Measurements from ENCODE around the gene CYP4B1.
"Not testable (repeated sequence)": the region's sequence is repeated elsewhere in the genome, so short reads cannot be mapped to it uniquely, and the experiment has no call there.

Gene CYP4B1

DNA sequence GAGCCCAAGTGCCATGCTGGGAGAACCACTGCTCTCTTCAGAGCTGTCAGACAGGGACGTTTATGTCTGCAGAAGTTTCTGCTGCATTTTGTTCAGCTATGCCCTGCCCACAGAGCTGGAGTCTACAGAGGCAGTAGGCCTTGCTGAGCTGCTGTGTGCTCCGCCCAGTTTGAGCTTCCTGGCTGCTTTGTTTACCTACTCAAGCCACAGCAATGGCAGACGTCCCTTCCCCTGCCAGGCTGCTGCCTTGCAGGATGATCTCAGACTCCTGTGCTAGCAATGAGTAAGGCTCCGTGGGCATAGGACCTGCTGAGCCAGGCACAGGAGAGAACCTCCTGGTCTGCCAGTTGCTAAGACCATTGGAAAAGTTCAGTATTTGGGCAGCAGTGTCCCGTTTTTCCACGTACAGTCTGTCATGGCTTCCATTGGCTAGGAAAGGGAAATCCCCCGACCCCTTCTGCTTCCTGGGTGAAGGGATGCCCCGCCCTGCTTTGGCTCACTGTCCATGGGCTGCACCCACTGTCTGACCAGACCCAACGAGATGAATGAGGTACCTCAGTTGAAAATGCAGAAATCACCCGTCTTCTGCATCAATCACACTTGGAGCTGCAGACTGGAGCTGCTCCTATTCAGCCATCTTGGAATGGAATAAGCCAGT, 31.9 kb downstream of the CYP4B1 start:
- WGBS (ENCODE audit: insufficient coverage, insufficient read length), result no CpG with 5 or more reads among the region's 10 CpGs
- Histone ChIP-seq H3K4me3 (ENCODE audit: low read length) (no peak overlapping the region), H3K27me3 (ENCODE audit: control insufficient read depth, insufficient read depth, low read length) (no peaks in the 10 kb centered on the region)

GRCh38 chr1:46835469-46835868, 36.6 kb downstream of the CYP4B1 start:
- no CpG with 5 or more reads among the region's 6 CpGs for WGBS (ENCODE audit: insufficient coverage, insufficient read length)
- not testable (repeated sequence) for H3K9me3 ChIP-seq (ENCODE audit: control insufficient read depth, insufficient read depth, low read length); H3K4me3 ChIP-seq (ENCODE audit: low read length)

More for the DNA sequence above, 31.9 kb downstream of the CYP4B1 start:
- Histone ChIP-seq H3K4me1 (ENCODE audit: control insufficient read depth, insufficient read depth, low read length) (no peaks in the 10 kb centered on the region), H3K27ac (ENCODE audit: low read length) (no peak overlapping the region), H3K36me3 (ENCODE audit: control insufficient read depth, insufficient read depth, low read length) (no peaks in the 10 kb centered on the region), H3K9me3 (ENCODE audit: control insufficient read depth, insufficient read depth, low read length) (no peaks in the 10 kb centered on the region)
- no peak for DNase-seq (ENCODE audit: low read depth, low spot score)

DNA sequence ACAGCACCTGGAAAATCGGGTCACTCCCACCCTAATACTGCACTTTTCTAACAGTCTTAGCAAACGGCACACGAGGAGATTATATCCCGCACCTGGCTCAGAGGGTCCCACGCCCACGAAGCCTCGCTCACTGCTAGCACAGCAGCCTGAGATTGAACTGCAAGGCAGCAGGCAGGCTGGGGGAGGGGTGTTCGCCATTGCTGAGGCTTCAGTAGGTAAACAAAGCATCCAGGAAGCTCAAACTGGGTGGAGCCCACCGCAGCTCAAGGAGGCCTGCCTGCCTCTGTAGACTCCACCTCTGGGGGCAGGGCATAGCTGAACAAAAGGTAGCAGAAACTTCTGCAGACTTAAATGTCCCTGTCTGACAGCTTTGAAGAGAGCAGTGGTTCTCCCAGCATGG, 47.5 kb downstream of the CYP4B1 start:
- not testable (repeated sequence) for H3K4me1 ChIP-seq (ENCODE audit: control insufficient read depth, insufficient read depth, low read length)

More at GRCh38 chr1:46835469-46835868, 36.6 kb downstream of the CYP4B1 start:
- not testable (repeated sequence) for H3K27ac ChIP-seq (ENCODE audit: low read length); H3K27me3 ChIP-seq (ENCODE audit: control insufficient read depth, insufficient read depth, low read length); H3K4me1 ChIP-seq (ENCODE audit: control insufficient read depth, insufficient read depth, low read length); DNase-seq (ENCODE audit: low read depth, low spot score); H3K36me3 ChIP-seq (ENCODE audit: control insufficient read depth, insufficient read depth, low read length)

GRCh38 chr1:46857660-46858065, 58.8 kb downstream of the CYP4B1 start:
- H3K27ac ChIP-seq (ENCODE audit: low read length); H3K36me3 ChIP-seq (ENCODE audit: control insufficient read depth, insufficient read depth, low read length); H3K27me3 ChIP-seq (ENCODE audit: control insufficient read depth, insufficient read depth, low read length); DNase-seq (ENCODE audit: low read depth, low spot score); H3K4me3 ChIP-seq (ENCODE audit: low read length); H3K4me1 ChIP-seq (ENCODE audit: control insufficient read depth, insufficient read depth, low read length); H3K9me3 ChIP-seq (ENCODE audit: control insufficient read depth, insufficient read depth, low read length): not testable (repeated sequence)
- WGBS (ENCODE audit: insufficient coverage, insufficient read length), result no CpG with 5 or more reads among the region's 8 CpGs

More for the DNA sequence above, 47.5 kb downstream of the CYP4B1 start:
- H3K4me3 ChIP-seq (ENCODE audit: low read length); H3K36me3 ChIP-seq (ENCODE audit: control insufficient read depth, insufficient read depth, low read length); H3K9me3 ChIP-seq (ENCODE audit: control insufficient read depth, insufficient read depth, low read length); H3K27me3 ChIP-seq (ENCODE audit: control insufficient read depth, insufficient read depth, low read length); H3K27ac ChIP-seq (ENCODE audit: low read length); DNase-seq (ENCODE audit: low read depth, low spot score): not testable (repeated sequence)
- WGBS (ENCODE audit: insufficient coverage, insufficient read length), result no CpG with 5 or more reads among the region's 9 CpGs

DNA sequence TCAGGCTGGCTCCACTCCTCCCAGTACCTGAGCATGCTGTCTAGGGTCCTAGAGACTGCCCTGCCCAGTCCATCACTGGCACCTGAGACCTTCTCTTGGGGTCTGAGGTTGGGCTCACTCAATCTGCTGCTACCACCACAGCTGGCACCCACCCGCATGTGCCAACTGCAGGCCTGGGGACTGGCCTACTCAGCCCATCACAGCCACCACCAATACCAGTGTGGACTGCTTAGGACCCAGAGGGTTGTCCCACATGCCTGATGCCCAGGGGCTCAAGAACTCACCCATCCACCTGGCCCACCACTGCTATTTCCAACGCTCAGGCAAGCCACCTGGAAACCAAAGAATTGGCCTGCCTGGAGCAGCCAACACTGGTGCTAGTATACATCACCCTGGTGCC, 63.5 kb downstream of the CYP4B1 start:
- no CpG with 5 or more reads among the region's 2 CpGs for WGBS (ENCODE audit: insufficient coverage, insufficient read length)

More for the DNA sequence above, 63.5 kb downstream of the CYP4B1 start:
- no peak for DNase-seq (ENCODE audit: low read depth, low spot score)
- H3K36me3 ChIP-seq (ENCODE audit: control insufficient read depth, insufficient read depth, low read length), result no peaks in the 10 kb centered on the region
- no peak overlapping the region for H3K27ac ChIP-seq (ENCODE audit: low read length)
- H3K9me3 ChIP-seq (ENCODE audit: control insufficient read depth, insufficient read depth, low read length), result no peaks in the 10 kb centered on the region
- H3K4me3 ChIP-seq (ENCODE audit: low read length), result no peak overlapping the region
- no peaks in the 10 kb centered on the region for H3K27me3 ChIP-seq (ENCODE audit: control insufficient read depth, insufficient read depth, low read length)
- H3K4me1 ChIP-seq (ENCODE audit: control insufficient read depth, insufficient read depth, low read length), result no peaks in the 10 kb centered on the region; the same call in 1 of the 2 replicates

Data from iPS DF 6.9 (cell line).